Adrenal gland (tissue), 12 donors: Measurements from ENCODE around the gene ANKRD23. TPM values are rescaled to one million over a fixed set of nuclear protein-coding genes. Genes with fewer than 3 reads are reported as not detected.

ENCODE experiments used
- DNase-seq, 7 donors: peaks; one replicate each; pipeline ENCODE4 v3.0.0-alpha.2; 2019 to 2020
- H3K27ac ChIP-seq, 5 donors: fragments of 200-600 bp; sonication (generic) in 4 of 5; 1 replicate in 3 of 5; 2 replicates in 2 of 5; pipeline versions ENCODE4 v1.5.1 to v1.8.0; 2016 to 2020; ENCODE audit warnings: mild to moderate bottlenecking in 1 of 5
- H3K27me3 ChIP-seq: fragments of 200-600 bp; 2 replicates; pipeline ENCODE4 v1.8.0; 2021
- H3K36me3 ChIP-seq, 2 donors: fragments of 200-600 bp; replicated peaks in 1 of 2; 1 replicate in 1 of 2; 2 replicates in 1 of 2; pipeline versions ENCODE4 v1.5.1 to v1.8.0; 2018 to 2022
- H3K4me1 ChIP-seq, 2 donors: fragments of 200-600 bp; replicated peaks in 1 of 2; 1 replicate in 1 of 2; 2 replicates in 1 of 2; pipeline versions ENCODE4 v1.5.1 to v1.8.0; 2018 to 2021
- H3K4me3 ChIP-seq, 4 donors: fragments of 200-600 bp; sonication (generic) in 3 of 4; one replicate each; pipeline ENCODE4 v1.5.1; 2016 to 2018
- H3K9me3 ChIP-seq, 3 donors: fragments of 200-600 bp; sonication (generic) in 1 of 3; replicated peaks in 1 of 3; 1 replicate in 2 of 3; 2 replicates in 1 of 3; pipeline versions ENCODE4 v1.5.1 to v1.8.0; 2016 to 2021
- CTCF ChIP-seq, 6 experiments: fragments of 450-650 bp in 4 of 6; fragments of 200-600 bp in 2 of 6; sonication (generic) in 1 of 6; IDR thresholded peaks; 1 replicate in 5 of 6; 2 replicates in 1 of 6; pipeline versions ENCODE4 v1.5.1 to v1.8.0; 2016 to 2021; ENCODE audit warnings: antibody characterized with exemption in 6 of 6, mild to moderate bottlenecking in 2 of 6, moderate library complexity in 1 of 6
- POLR2A ChIP-seq, 2 donors: fragments of 450-650 bp; IDR thresholded peaks; one replicate each; pipeline ENCODE4 v1.6.1; 2017; ENCODE audit warnings: antibody characterized with exemption in 2 of 2, mild to moderate bottlenecking in 2 of 2, moderate library complexity in 1 of 2
- WGBS, 4 donors: extraction: QIAGEN DNeasy Blood & Tissue Kit in 2 of 4; methylation state at CpG; one replicate each; pipeline versions ENCODE4 v1.1.5 to v1.1.7; 2013 to 2017; 5-methylcytosine and 5-hydroxymethylcytosine counted together
- intact Hi-C, 2 donors: fragments of 100-400 bp; cut with DNase I; formaldehyde crosslinking; loops; one replicate each; pipeline versions ENCODE4 v1.14.1 to v1.15.0; 2022 to 2023
- polyA plus RNA-seq, 3 donors: library from polyadenylated mRNA; stranded (reverse); fragments of 200-250 nt in 2 of 3; fragments of 350-450 nt in 1 of 3; fragmentation: Illumina TruSeq in 1 of 3; extraction: RNeasy Lipid Tissue Mini Kit (QIAGEN cat#74804) in 1 of 3; gene quantifications; one replicate each; pipeline ENCODE4 v1.2.3, GENCODE V29; 2013 to 2014
- total RNA-seq, 9 donors: library from RNA; depleted of rRNA in 4 of 9; stranded (reverse); fragments of >200 nt in 4 of 9; fragments of 120-200 nt in 1 of 9; fragmentation: NEBNext Ultra II Directional in 1 of 9; extraction: Animal tissue kit (Norgen Biotek cat#: 25700) in 1 of 9; gene quantifications; one replicate each; pipeline versions ENCODE4 v1.1.0 to v1.2.4, GENCODE V29; 2013 to 2023
- donor health status: healthy with polysubstance abuse.
- donor health status: Bipolar disorder and iron deficiency.
- donor health status: DM: yes; HTN: yes; CAD: no.
- donor health status: DM: no; HTN: no; CAD: no.
- donor health status: DM: no; HTN: no; CAD: no.
- donor health status: DM: yes; HTN: yes; CAD: no.

Gene ANKRD23
- total and polyA plus RNA-seq, 12 donors: 1.1 to 10.6 (median 3.8) TPM

GRCh38 chr2:96852667-96853066 is 8.8 kb upstream of the ANKRD23 start:
- intact Hi-C loops: no loop called here
- H3K4me3 ChIP-seq: no peak overlapping the region
- no peak for DNase-seq
- 86 to 98% (median 96%) methylated on average over 6 of the region's 6 CpGs for WGBS, 4 donors
- TF ChIP-seq POLR2A (IDR thresholded peaks at IDR 0.05) (no peak), CTCF (IDR thresholded peaks at IDR 0.05) (no peak)
- peaks cover 0 to 46% of the 10 kb centered on the region in 2 donors for H3K36me3 ChIP-seq
- H3K4me1 ChIP-seq: peaks cover 21 to 22% of the 10 kb centered on the region in 2 donors
- H3K27me3 ChIP-seq: no peaks in the 10 kb centered on the region
- no peak overlapping the region for H3K27ac ChIP-seq
- no peaks in the 10 kb centered on the region for H3K9me3 ChIP-seq

GRCh38 chr2:96848264-96848663 is 4.4 kb upstream of the ANKRD23 start:
- Histone ChIP-seq H3K9me3 (no peaks in the 10 kb centered on the region), H3K4me3 (no peak overlapping the region), H3K27me3 (no peaks in the 10 kb centered on the region), H3K27ac (peak overlapping the region in 3 of 5 donors; percentile 32 to 53 (median 52)), H3K4me1 (peaks cover 5 to 10% of the 10 kb centered on the region in 2 donors), H3K36me3 (peaks cover 0 to 49% of the 10 kb centered on the region in 2 donors)
- no peak for TF ChIP-seq POLR2A (IDR thresholded peaks at IDR 0.05)
- TF ChIP-seq CTCF (IDR thresholded peaks at IDR 0.05): no peak
- intact Hi-C loops: no loop called here
- 34 to 51% (median 44%) methylated on average over 4 to 9 of the region's 9 CpGs for WGBS, 4 donors
- DNase-seq: peak in 6 of 7 donors; percentile 72 to 91 (median 85)

- intact Hi-C loops: no loop called here
Observed at GRCh38 chr2:96847586-96847985, 3.8 kb upstream of the ANKRD23 start.

GRCh38 chr2:96846825-96847224 is 3.0 kb upstream of the ANKRD23 start:
- intact Hi-C loops: no loop called here
- Histone ChIP-seq H3K4me3 (no peak overlapping the region), H3K27ac (no peak overlapping the region), H3K9me3 (no peaks in the 10 kb centered on the region), H3K4me1 (peaks cover 5 to 10% of the 10 kb centered on the region in 2 donors), H3K27me3 (no peaks in the 10 kb centered on the region), H3K36me3 (peaks cover 0 to 40% of the 10 kb centered on the region in 2 donors)
- DNase-seq: no peak
- 92 to 97% (median 94%) methylated on average over 5 of the region's 5 CpGs for WGBS, 4 donors
- TF ChIP-seq POLR2A (IDR thresholded peaks at IDR 0.05) (no peak), CTCF (IDR thresholded peaks at IDR 0.05) (no peak)

More at GRCh38 chr2:96847586-96847985, 3.8 kb upstream of the ANKRD23 start:
- Histone ChIP-seq H3K27me3 (no peaks in the 10 kb centered on the region), H3K36me3 (peaks cover 0 to 42% of the 10 kb centered on the region in 2 donors), H3K4me3 (no peak overlapping the region), H3K4me1 (peaks cover 5 to 10% of the 10 kb centered on the region in 2 donors), H3K27ac (peak overlapping the region in 2 of 5 donors; percentile 22 to 52), H3K9me3 (no peaks in the 10 kb centered on the region)
- TF ChIP-seq CTCF (IDR thresholded peaks at IDR 0.05) (no peak), POLR2A (IDR thresholded peaks at IDR 0.05) (no peak)
- DNase-seq: no peak
- WGBS, 4 donors: 83 to 91% (median 87%) methylated on average over 10 of the region's 10 CpGs
